Tibial artery (tissue), 4 donors: ENCODE measurements around the gene XIRP1.

Source experiments
- DNase-seq, 2 donors: peaks; one replicate each; pipeline ENCODE4 v3.0.0-alpha.2; 2019
- H3K27ac ChIP-seq, 2 donors: fragments of 200-600 bp; sonication (generic) in 1 of 2; 1 replicate in 1 of 2; 2 replicates in 1 of 2; pipeline ENCODE4 v1.5.1; 2018 to 2019; ENCODE audit warnings: mild to moderate bottlenecking in 1 of 2
- H3K27me3 ChIP-seq, 2 donors: fragments of 200-600 bp; sonication (generic) in 1 of 2; one replicate each; pipeline versions ENCODE4 v1.5.1 to v1.6.0; 2016 to 2019
- H3K36me3 ChIP-seq, 3 donors: fragments of 200-600 bp; sonication (generic) in 2 of 3; one replicate each; pipeline ENCODE4 v1.5.1; 2016 to 2019; ENCODE audit warnings: mild to moderate bottlenecking in 2 of 3
- H3K4me1 ChIP-seq, 4 donors: fragments of 200-600 bp; sonication (generic) in 2 of 4; 1 replicate in 3 of 4; 2 replicates in 1 of 4; pipeline ENCODE4 v1.5.1; 2016 to 2019
- H3K4me3 ChIP-seq, 2 donors: fragments of 200-600 bp; sonication (generic) in 1 of 2; 1 replicate in 1 of 2; 2 replicates in 1 of 2; pipeline ENCODE4 v1.5.1; 2018 to 2019; ENCODE audit warnings: mild to moderate bottlenecking in 2 of 2
- H3K9me3 ChIP-seq, 3 donors: fragments of 200-600 bp; sonication (generic) in 1 of 3; one replicate each; pipeline ENCODE4 v1.5.1; 2016 to 2019
- intact Hi-C: fragments of 100-400 bp; cut with DNase I; formaldehyde crosslinking; loops from one replicate; pipeline ENCODE4 v1.15.0; 2023; ENCODE audit warnings: low total_unique reads
- TF ChIP-seq, protein P1 (sequence below), 2 experiments: fragments of 200-600 bp in 1 of 2; fragments of 450-650 bp in 1 of 2; IDR thresholded peaks; one replicate each; pipeline ENCODE4 v1.5.1; 2017 to 2019; ENCODE audit warnings: antibody characterized with exemption in 2 of 2, mild to moderate bottlenecking in 1 of 2, moderate library complexity in 1 of 2

Gene XIRP1

DNA sequence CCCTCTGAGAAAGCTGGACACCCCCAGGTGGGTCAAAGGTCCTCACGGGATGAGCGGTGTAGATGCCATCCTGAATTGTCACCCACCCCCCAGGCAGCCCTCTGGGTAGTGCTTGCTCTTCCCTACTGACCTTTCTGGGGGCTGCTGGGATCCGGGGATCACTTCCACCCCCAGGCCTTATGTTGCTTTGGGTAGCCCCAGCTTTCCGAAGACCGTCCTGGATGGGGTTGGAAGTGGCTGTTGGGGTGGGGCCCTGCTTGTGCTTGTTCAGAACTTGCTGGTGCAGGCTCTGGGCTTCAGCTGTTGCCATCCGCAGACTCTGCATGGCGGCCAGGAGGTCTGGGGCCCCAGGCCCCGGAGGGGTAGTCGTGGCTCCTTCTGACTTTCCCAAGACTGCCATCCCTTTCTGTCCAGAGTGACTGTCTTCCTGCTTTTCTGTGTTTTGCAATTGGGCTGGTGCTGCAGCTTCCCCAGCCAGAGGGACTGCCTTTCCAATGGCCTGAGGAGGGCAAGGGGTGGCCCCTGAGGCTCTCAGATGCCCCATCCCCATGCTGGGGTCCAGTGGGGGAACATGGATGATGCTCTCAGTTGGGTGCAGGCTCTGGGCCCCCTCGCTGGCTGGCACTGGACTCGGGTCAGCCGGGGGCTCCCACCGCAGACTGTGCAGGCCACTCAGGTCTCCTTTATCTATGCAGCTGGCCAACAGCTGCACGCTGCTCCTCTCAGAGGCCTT lies 6.3 kb downstream of the XIRP1 start:
- H3K4me1 ChIP-seq: peaks cover 0 to 36% (median 2%) of the 10 kb centered on the region in 4 donors
- no peak overlapping the region for H3K4me3 ChIP-seq
- no peaks in the 10 kb centered on the region for H3K9me3 ChIP-seq
- H3K27ac ChIP-seq: no peak overlapping the region
- intact Hi-C loops: loop anchor here (5.0 kb wide), 1 partner anchor 79 kb away; the partner anchor contains the start of genes GORASP1 and TTC21A
- TF ChIP-seq, protein P1, sequence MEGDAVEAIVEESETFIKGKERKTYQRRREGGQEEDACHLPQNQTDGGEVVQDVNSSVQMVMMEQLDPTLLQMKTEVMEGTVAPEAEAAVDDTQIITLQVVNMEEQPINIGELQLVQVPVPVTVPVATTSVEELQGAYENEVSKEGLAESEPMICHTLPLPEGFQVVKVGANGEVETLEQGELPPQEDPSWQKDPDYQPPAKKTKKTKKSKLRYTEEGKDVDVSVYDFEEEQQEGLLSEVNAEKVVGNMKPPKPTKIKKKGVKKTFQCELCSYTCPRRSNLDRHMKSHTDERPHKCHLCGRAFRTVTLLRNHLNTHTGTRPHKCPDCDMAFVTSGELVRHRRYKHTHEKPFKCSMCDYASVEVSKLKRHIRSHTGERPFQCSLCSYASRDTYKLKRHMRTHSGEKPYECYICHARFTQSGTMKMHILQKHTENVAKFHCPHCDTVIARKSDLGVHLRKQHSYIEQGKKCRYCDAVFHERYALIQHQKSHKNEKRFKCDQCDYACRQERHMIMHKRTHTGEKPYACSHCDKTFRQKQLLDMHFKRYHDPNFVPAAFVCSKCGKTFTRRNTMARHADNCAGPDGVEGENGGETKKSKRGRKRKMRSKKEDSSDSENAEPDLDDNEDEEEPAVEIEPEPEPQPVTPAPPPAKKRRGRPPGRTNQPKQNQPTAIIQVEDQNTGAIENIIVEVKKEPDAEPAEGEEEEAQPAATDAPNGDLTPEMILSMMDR (IDR thresholded peaks at IDR 0.05): no peak
- no peaks in the 10 kb centered on the region for H3K27me3 ChIP-seq
- H3K36me3 ChIP-seq: no peaks in the 10 kb centered on the region
- no peak for DNase-seq

DNA sequence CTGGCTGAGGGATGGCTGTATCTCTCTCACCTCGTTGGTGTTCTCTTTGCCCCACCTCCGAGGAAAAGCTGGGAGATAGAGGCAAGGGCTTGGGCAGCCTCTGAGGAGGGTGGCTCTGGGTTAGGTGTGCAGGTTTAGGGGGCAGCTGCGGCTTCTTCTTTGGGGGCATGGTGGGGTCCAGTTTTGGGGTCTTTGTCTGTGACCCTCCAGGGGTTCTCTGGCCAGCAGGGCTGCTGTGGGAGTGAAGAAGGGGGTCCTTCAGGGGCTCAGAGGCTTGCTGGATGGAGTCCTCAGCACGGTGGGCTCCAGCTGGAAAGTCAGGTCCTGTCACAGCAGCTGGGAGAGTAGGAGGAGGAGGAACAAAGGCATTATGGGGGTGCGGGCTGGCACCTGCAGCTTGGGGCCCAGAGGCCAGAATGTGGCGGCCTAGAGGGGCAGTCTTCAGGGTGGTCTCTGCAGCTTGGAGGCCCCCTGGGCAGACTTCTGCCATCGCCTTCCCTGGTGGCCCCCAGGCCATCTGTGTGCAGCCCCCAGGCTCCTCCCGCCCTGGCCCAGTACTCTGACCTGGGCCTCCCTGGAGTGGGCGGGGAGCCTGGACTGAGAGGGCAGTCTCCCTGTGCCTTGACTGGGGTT lies 7.0 kb downstream of the XIRP1 start:
- H3K4me1 ChIP-seq: peaks cover 0 to 39% (median 6%) of the 10 kb centered on the region in 4 donors
- no peak for DNase-seq
- intact Hi-C loops: loop anchor here (5.0 kb wide), 1 partner anchor 78 kb away; the partner anchor contains the start of genes GORASP1 and TTC21A
- TF ChIP-seq, protein P1 (IDR thresholded peaks at IDR 0.05): no peak
- H3K27me3 ChIP-seq: no peaks in the 10 kb centered on the region
- H3K9me3 ChIP-seq: no peaks in the 10 kb centered on the region
- no peaks in the 10 kb centered on the region for H3K36me3 ChIP-seq
- H3K4me3 ChIP-seq: no peak overlapping the region
- no peak overlapping the region for H3K27ac ChIP-seq

DNA sequence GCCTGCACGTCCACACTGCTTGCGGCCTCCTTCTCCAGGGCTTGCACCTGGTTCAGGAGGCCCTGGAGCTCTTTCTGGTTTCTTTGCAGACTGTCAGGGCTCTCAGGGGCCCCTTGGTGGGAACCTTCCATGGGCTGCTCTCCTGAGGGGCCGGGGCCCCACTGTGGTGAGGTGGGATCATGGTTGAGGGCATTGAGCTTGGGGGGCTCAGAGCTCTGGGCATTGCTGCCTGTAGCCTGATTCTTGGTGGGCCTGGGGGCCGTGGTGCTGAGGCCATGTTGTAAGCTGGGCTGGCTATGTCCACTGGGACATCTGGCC lies 7.5 kb downstream of the XIRP1 start:
- Histone ChIP-seq H3K4me3 (no peak overlapping the region), H3K9me3 (no peaks in the 10 kb centered on the region), H3K27ac (no peak overlapping the region), H3K27me3 (no peaks in the 10 kb centered on the region), H3K4me1 (peaks cover 0 to 40% (median 11%) of the 10 kb centered on the region in 4 donors), H3K36me3 (no peaks in the 10 kb centered on the region)
- intact Hi-C loops: loop anchor here (5.0 kb wide), 1 partner anchor 78 kb away; the partner anchor contains the start of genes GORASP1 and TTC21A
- TF ChIP-seq, protein P1 (IDR thresholded peaks at IDR 0.05): no peak
- DNase-seq: no peak

DNA sequence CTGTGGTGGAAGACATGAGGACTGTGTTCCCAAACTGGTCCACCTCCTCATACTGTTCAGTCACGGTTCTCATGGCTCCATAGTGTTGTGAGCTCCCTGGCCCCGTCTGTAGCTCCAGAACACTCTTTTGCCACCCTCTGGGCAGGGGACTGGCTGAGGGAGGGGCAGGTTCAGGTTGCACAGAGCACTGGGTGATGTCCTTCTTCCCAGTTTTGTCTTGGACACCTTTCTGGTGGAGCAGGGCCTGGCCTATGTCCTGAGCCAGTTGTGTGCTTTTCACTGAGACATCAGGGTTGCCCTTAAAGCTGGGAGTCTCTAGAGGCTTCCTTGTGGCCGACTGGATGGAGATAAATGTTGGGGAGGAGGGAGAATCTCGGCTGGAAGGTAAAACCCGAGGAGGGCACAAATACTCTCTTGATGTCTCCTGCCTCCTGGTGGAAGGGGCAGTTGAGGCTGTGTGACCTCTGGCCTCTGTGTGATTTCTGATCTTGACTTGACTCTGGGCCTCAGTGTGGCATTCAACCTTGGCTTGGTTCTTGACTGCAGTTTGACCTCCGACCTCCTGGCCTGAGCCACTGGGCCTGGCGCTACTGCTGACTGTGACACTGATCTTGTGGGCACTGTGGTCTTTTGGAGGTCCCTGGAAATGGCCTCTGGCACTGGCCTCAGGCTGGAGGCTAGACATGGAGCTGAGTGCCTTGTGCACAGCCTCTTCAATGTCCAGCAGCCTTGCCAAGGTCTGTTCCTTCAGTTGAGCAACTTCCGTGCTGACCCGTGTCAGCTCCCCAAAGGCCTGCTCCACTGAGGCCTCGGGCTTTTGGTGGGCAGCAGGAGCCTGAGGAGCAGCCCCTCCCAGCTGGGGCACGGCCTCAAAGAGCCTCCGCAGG lies 8.1 kb downstream of the XIRP1 start:
- TF ChIP-seq, protein P1 (IDR thresholded peaks at IDR 0.05): no peak
- H3K36me3 ChIP-seq: no peaks in the 10 kb centered on the region
- peaks cover 0 to 40% (median 17%) of the 10 kb centered on the region in 4 donors for H3K4me1 ChIP-seq
- no peaks in the 10 kb centered on the region for H3K27me3 ChIP-seq
- no peak for DNase-seq
- peak overlapping the region; percentile 91 to 93 for H3K27ac ChIP-seq
- H3K4me3 ChIP-seq: no peak overlapping the region
- intact Hi-C loops: no loop called here
- no peaks in the 10 kb centered on the region for H3K9me3 ChIP-seq

DNA sequence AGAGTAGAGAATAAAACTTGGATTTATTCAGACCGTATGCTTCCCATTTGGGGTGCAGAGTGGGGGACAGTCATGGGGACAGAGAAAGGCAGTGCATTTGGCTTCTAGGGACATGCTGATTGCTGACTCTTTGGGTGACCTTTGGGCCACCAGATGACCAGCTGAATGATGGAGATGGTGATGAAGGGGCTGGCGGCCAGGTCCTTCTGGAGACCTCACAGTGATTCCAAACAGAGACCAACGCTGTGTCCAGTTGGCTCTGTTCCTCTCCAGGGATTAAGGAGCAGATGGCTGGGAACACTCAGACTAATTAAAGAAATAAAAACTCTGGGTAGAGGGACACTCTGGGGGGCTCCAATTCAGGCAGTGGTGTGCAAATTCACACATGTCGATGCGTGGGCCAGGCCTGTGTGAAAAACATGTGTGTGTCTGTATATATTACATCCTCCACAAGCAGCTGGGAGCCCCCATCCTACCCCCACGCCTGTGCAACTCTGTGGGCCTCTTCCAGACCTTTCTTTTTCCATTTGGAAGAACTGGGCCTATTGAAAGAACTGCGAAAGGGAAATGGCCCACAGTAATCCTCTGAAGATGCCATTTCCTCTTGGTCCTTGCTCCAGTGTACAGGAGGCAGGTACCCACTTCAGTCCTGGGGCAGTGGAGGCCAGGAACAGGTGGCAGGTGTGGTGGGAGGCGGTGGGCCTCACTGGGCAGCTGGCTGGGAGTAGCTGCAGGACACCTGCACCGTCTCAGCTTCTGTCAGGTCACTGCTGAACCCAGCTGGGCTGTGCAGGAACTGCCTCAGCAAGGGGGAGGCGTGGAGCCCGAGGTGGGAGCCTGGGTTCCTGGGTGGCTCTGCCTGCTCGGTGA lies 8.9 kb downstream of the XIRP1 start:
- no peak for DNase-seq
- intact Hi-C loops: no loop called here
- Histone ChIP-seq H3K36me3 (no peaks in the 10 kb centered on the region), H3K4me1 (peaks cover 0 to 49% (median 23%) of the 10 kb centered on the region in 4 donors), H3K9me3 (no peaks in the 10 kb centered on the region), H3K4me3 (no peak overlapping the region), H3K27ac (peak overlapping the region; percentile 91 to 93), H3K27me3 (no peaks in the 10 kb centered on the region)
- TF ChIP-seq, protein P1 (IDR thresholded peaks at IDR 0.05): no peak
